Smooth muscle cell (in vitro differentiated cells): ENCODE results near the gene MRFAP1. TPM values are rescaled to one million over a fixed set of nuclear protein-coding genes. Genes with fewer than 3 reads are reported as not detected.

Experiments
- DNase-seq: peaks from one replicate; lab custom pipeline; 2025; ENCODE audit not compliant: unreplicated experiment; lab: John Stamatoyannopoulos, UW
- H2AFZ ChIP-seq: fragments of 200-600 bp; sonication (generic); 2 replicates; pipeline ENCODE4 v1.6.0; 2016; ENCODE audit warnings: antibody characterized with exemption, low read depth, mild to moderate bottlenecking
- H3F3A ChIP-seq: fragments of 200-600 bp; sonication (generic); 2 replicates; pipeline ENCODE4 v1.6.0; 2017; ENCODE audit warnings: antibody characterized with exemption, low read depth
- H3K27ac ChIP-seq: fragments of 200-600 bp; sonication (generic); 2 replicates; pipeline ENCODE4 v1.5.1; 2016; ENCODE audit warnings: low read depth, mild to moderate bottlenecking
- H3K27me3 ChIP-seq: fragments of 200-600 bp; sonication (generic); 2 replicates; pipeline ENCODE4 v1.6.1; 2016; ENCODE audit warnings: low read depth, mild to moderate bottlenecking
- H3K36me3 ChIP-seq: fragments of 200-600 bp; sonication (generic); 2 replicates; pipeline ENCODE4 v1.5.1; 2016; ENCODE audit warnings: low read depth
- H3K4me1 ChIP-seq: fragments of 200-600 bp; sonication (generic); 2 replicates; pipeline ENCODE4 v1.5.1; 2016; ENCODE audit warnings: low read depth
- H3K4me2 ChIP-seq: fragments of 200-600 bp; sonication (generic); 2 replicates; pipeline ENCODE4 v1.6.0; 2016; ENCODE audit warnings: mild to moderate bottlenecking
- H3K4me3 ChIP-seq: fragments of 200-600 bp; sonication (generic); 2 replicates; pipeline ENCODE4 v1.5.1; 2016; ENCODE audit warnings: mild to moderate bottlenecking
- H3K79me2 ChIP-seq: fragments of 200-600 bp; sonication (generic); 2 replicates; pipeline ENCODE4 v1.6.0; 2016; ENCODE audit warnings: low read depth, mild to moderate bottlenecking
- H3K9ac ChIP-seq: fragments of 200-600 bp; sonication (generic); 2 replicates; pipeline ENCODE4 v1.6.0; 2016; ENCODE audit warnings: low read depth
- H3K9me3 ChIP-seq: fragments of 200-600 bp; sonication (generic); replicated peaks from 2 replicates; pipeline ENCODE4 v1.5.1; 2016; ENCODE audit warnings: low read depth
- H4K20me1 ChIP-seq: fragments of 200-600 bp; sonication (generic); 2 replicates; pipeline ENCODE4 v1.6.0; 2016; ENCODE audit warnings: low read depth
- WGBS: methylation state at CpG from one replicate; pipeline ENCODE4 v1.1.7; 2016; ENCODE audit warnings: low lambda C conversion rate; 5-methylcytosine and 5-hydroxymethylcytosine counted together
- polyA plus RNA-seq: library from polyadenylated mRNA; unstranded; fragments of >200 nt; fragmentation: Nextera tagmentation; extraction: Ambion mirVana; gene quantifications from 2 replicates; pipeline ENCODE4 v1.2.1, GENCODE V29; 2016
- total RNA-seq: library from RNA; depleted of rRNA; stranded (reverse); fragments of >200 nt; gene quantifications from 2 replicates; pipeline ENCODE4 v1.2.3, GENCODE V29; 2014
- TF ChIP-seq, protein P1 (sequence below): fragments of 200-600 bp; sonication (generic); IDR thresholded peaks from 2 replicates; pipeline ENCODE4 v1.5.1; 2017; ENCODE audit warnings: borderline replicate concordance, mild to moderate bottlenecking, antibody characterized with exemption; ENCODE audit not compliant: insufficient read depth, poor library complexity, severe bottlenecking

Gene MRFAP1
- total and polyA plus RNA-seq, 2 experiments from 2014 or later = 165 to 206 TPM

- DNase-seq = no peak
- Histone ChIP-seq H2AFZ (no peak overlapping the region), H3F3A (no peaks in the 10 kb centered on the region), H3K9me3 (no peaks in the 10 kb centered on the region), H4K20me1 (no peaks in the 10 kb centered on the region), H3K36me3 (no peaks in the 10 kb centered on the region), H3K79me2 (no peaks in the 10 kb centered on the region), H3K9ac (no peak overlapping the region), H3K27me3 (no peaks in the 10 kb centered on the region), H3K4me1 (no peaks in the 10 kb centered on the region), H3K27ac (no peak overlapping the region), H3K4me3 (no peak overlapping the region), H3K4me2 (no peak overlapping the region)
- TF ChIP-seq, protein P1, sequence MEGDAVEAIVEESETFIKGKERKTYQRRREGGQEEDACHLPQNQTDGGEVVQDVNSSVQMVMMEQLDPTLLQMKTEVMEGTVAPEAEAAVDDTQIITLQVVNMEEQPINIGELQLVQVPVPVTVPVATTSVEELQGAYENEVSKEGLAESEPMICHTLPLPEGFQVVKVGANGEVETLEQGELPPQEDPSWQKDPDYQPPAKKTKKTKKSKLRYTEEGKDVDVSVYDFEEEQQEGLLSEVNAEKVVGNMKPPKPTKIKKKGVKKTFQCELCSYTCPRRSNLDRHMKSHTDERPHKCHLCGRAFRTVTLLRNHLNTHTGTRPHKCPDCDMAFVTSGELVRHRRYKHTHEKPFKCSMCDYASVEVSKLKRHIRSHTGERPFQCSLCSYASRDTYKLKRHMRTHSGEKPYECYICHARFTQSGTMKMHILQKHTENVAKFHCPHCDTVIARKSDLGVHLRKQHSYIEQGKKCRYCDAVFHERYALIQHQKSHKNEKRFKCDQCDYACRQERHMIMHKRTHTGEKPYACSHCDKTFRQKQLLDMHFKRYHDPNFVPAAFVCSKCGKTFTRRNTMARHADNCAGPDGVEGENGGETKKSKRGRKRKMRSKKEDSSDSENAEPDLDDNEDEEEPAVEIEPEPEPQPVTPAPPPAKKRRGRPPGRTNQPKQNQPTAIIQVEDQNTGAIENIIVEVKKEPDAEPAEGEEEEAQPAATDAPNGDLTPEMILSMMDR = no peak
- WGBS = 96% methylated on average over 24 of the region's 24 CpGs
Observed at GRCh38 chr4:6610856-6611430, 29.5 kb upstream of the MRFAP1 start.

DNA sequence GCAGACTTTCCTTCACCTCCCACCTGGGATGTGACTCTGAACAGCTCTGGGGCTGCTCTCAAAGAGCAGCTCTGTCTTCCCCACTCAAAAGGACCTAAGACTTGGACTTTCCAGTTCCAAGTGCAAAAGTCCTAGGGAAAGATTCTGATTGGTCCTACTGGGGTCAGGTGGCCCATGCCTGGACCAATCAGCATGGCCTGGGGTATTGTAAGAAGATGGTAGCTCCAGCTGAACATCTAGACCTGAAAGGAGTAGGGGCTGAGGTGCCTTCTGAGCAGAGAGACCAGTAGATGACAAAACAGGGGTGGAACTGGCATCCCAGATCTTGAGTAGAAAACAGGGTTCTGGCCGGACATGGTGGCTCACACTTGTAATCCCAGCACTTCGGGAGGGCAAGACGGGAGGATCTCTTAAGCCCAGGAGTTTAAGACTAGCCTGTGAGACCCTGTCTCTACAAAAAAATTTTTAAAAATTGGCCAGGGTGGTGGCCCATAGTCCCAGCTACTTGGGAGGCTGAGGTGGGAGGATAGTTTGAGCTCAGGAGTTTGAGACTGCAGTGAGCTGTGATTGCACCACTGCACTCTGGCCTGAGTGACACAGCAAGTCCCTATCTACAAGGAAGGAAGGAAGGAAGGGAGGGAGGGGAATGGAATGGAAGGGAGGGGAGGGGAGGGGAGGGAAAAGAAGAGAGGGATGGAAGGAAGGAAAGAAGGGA lies 27.4 kb upstream of the MRFAP1 start:
- no peak overlapping the region for H3K27ac ChIP-seq
- H3K9ac ChIP-seq = no peak overlapping the region
- 91% methylated on average over 3 of the region's 3 CpGs for WGBS
- H3F3A ChIP-seq = no peaks in the 10 kb centered on the region
- no peak for DNase-seq
- H3K4me2 ChIP-seq = no peak overlapping the region
- no peak overlapping the region for H3K4me3 ChIP-seq
- no peaks in the 10 kb centered on the region for H3K27me3 ChIP-seq
- H2AFZ ChIP-seq = no peak overlapping the region
- no peaks in the 10 kb centered on the region for H3K4me1 ChIP-seq
- H3K79me2 ChIP-seq = no peaks in the 10 kb centered on the region
- H3K36me3 ChIP-seq = no peaks in the 10 kb centered on the region
- H4K20me1 ChIP-seq = no peaks in the 10 kb centered on the region
- TF ChIP-seq, protein P1 = no peak
- no peaks in the 10 kb centered on the region for H3K9me3 ChIP-seq

DNA sequence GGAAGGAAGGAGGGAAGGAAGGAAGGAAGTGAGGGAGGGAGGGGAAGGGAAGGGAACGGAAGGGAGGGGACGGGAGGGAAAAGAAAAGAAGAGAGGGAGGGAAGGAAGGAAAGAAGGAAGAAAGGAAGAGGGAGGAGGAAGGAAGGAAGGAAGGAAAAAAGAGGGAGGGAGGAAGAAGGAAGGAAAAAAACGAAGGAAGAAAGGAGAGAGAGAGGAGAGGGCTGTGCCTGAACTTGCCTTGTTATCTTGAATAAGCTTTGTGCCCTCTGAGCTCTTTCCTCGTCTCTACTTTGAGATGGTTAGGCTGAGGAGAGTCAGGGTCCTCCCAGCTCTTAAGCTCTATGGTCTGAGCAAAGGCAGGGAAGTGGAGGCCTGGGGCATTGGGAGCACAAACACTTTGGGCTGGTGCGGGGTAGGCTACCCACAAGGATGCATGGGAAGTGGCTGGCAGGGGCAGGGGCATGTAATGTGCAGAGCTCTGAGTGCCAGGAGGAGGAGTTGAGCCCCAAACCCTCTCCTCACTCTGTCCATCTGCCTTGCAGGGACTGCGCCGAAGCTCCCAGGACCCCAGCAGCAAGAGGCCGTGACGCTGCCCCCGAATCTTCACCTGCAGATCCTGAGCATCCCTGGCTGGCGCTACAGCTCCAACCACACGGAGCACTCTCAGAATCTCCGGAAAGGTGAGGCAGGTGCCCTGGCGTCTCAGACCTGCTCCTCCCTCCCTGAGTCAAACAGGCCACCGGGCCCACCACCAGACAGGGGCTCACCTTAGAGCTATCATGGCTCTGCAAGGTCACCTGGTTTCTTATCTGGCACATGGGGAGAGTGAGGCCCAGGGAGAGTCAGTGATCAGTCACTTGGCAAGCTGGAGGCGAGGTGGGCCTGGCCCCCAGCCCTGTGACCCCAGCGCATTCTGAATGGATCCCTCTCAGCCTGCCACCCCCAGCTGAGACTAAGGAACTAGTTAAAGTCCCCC lies 26.5 kb upstream of the MRFAP1 start:
- Histone ChIP-seq H2AFZ (no peak overlapping the region), H3K79me2 (no peaks in the 10 kb centered on the region), H3K9me3 (no peaks in the 10 kb centered on the region), H3K4me2 (no peak overlapping the region), H3K4me3 (no peak overlapping the region), H3K36me3 (no peaks in the 10 kb centered on the region), H3K27ac (no peak overlapping the region), H3K27me3 (no peaks in the 10 kb centered on the region), H3K9ac (no peak overlapping the region), H4K20me1 (no peaks in the 10 kb centered on the region), H3F3A (no peaks in the 10 kb centered on the region), H3K4me1 (no peaks in the 10 kb centered on the region)
- TF ChIP-seq, protein P1 = no peak
- 84% methylated on average over 17 of the region's 17 CpGs for WGBS
- DNase-seq = no peak
